ENCODE results near the gene CEP112.

Gene CEP112

GRCh38 chr17:66227212-66228045, 35.5 kb upstream of the CEP112 start:
- H3K27ac ChIP-seq, result no peak overlapping the region
- intact Hi-C loops (cut with DNase I; ENCODE audit: low total_unique reads), result no loop called here

GRCh38 chr17:66222798-66223350, 30.9 kb upstream of the CEP112 start:
- no peaks in the 10 kb centered on the region for H3K36me3 ChIP-seq
- no peak for DNase-seq
- H3K4me1 ChIP-seq, result no peaks in the 10 kb centered on the region

More at GRCh38 chr17:66227212-66228045, 35.5 kb upstream of the CEP112 start:
- Histone ChIP-seq H3K9me3 (no peaks in the 10 kb centered on the region), H3K27me3 (peaks cover 0 to 4% of the 10 kb centered on the region in 2 donors), H3K4me1 (no peaks in the 10 kb centered on the region), H3K36me3 (no peaks in the 10 kb centered on the region), H3K4me3 (no peak overlapping the region)
- DNase-seq, result no peak
- TF ChIP-seq CTCF (IDR thresholded peaks at IDR 0.05), result no peak

GRCh38 chr17:66221755-66222530, 30.0 kb upstream of the CEP112 start:
- intact Hi-C loops (cut with DNase I; ENCODE audit: low total_unique reads), result no loop called here
- Histone ChIP-seq H3K4me1 (no peaks in the 10 kb centered on the region), H3K27me3 (peaks cover 0 to 4% of the 10 kb centered on the region in 2 donors), H3K27ac (no peak overlapping the region), H3K9me3 (no peaks in the 10 kb centered on the region), H3K36me3 (no peaks in the 10 kb centered on the region), H3K4me3 (no peak overlapping the region)
- no peak for DNase-seq
- no peak for TF ChIP-seq CTCF (IDR thresholded peaks at IDR 0.05)

More at GRCh38 chr17:66222798-66223350, 30.9 kb upstream of the CEP112 start:
- H3K27me3 ChIP-seq, result peaks cover 0 to 4% of the 10 kb centered on the region in 2 donors
- intact Hi-C loops (cut with DNase I; ENCODE audit: low total_unique reads), result no loop called here
- H3K9me3 ChIP-seq, result no peaks in the 10 kb centered on the region
- no peak for TF ChIP-seq CTCF (IDR thresholded peaks at IDR 0.05)
- no peak overlapping the region for H3K4me3 ChIP-seq
- no peak overlapping the region for H3K27ac ChIP-seq

GRCh38 chr17:66221343-66221742, 29.4 kb upstream of the CEP112 start:
- H3K4me1 ChIP-seq, result no peaks in the 10 kb centered on the region
- H3K27me3 ChIP-seq, result peaks cover 0 to 4% of the 10 kb centered on the region in 2 donors
- intact Hi-C loops (cut with DNase I; ENCODE audit: low total_unique reads), result no loop called here
- no peak overlapping the region for H3K4me3 ChIP-seq
- no peaks in the 10 kb centered on the region for H3K36me3 ChIP-seq
- H3K9me3 ChIP-seq, result no peaks in the 10 kb centered on the region
- TF ChIP-seq CTCF (IDR thresholded peaks at IDR 0.05), result no peak
- no peak for DNase-seq
- H3K27ac ChIP-seq, result no peak overlapping the region

GRCh38 chr17:66220079-66220835, 28.3 kb upstream of the CEP112 start:
- no peaks in the 10 kb centered on the region for H3K9me3 ChIP-seq
- intact Hi-C loops (cut with DNase I; ENCODE audit: low total_unique reads), result no loop called here
- H3K36me3 ChIP-seq, result no peaks in the 10 kb centered on the region
- no peak overlapping the region for H3K4me3 ChIP-seq
- DNase-seq, result no peak
- TF ChIP-seq CTCF (IDR thresholded peaks at IDR 0.05), result no peak
- no peak overlapping the region for H3K27ac ChIP-seq
- no peaks in the 10 kb centered on the region for H3K4me1 ChIP-seq
- peaks cover 0 to 4% of the 10 kb centered on the region in 2 donors for H3K27me3 ChIP-seq
